NCI-H1105 (cell line): ENCODE measurements around the gene MYPOP.
"Not testable (repeated sequence)": the region's sequence is repeated elsewhere in the genome, so short reads cannot be mapped to it uniquely, and the experiment has no call there.

Experiments
- DNase-seq: peaks from one replicate; lab custom pipeline; 2025; lab: John Stamatoyannopoulos, UW

Gene MYPOP

GRCh38 chr19:45906221-45906620, 3.8 kb upstream of the MYPOP start:
- no peak for DNase-seq

GRCh38 chr19:45905011-45905410, 2.6 kb upstream of the MYPOP start:
- DNase-seq, result no peak

DNA sequence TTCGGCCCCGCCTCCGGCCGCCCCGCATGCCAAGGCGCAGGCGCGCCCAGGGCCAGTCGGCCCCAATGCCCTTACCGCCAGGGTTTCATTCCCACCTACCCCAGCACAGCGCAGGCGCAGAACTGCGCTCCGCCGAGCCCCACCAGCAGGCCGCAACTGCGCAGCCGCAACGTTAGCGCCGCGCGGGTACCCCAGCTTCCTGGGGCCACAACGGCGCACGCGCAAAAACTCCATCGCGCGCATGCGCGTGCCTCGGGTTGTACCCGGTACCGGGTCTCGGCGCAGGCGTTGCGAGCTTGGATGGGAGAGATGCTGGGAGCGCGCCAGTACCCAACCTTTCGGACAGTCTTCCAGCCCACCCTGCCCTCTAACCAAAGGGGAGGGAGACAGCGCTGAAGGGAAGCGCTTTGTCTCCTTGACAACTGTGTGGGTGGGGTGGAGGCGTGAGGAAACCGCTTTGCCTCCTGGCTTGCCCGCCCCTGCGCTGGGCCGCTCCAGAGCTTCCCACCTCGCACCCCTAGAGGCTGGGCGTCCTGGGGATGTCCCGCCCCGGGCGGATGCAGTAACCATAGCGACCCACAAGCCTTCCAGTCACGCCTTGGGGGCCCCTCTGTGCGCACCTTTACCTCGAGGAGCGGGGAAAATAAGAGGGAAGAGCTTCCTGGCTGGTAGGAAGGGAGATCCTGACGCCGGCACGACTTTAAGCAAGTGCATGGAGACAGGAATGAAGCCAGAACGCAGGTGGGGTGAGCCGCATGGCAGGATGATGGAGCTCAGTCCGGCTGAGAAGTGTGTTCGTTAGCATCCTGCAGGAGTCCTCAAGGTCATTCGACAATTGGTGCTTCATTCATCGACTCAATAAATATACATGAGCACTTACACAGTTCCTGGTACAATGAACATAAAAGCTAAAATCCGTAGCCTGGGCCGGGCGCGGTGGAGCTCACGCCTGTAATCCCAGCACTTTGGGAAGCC, 525 bp upstream of the MYPOP start:
- peak; percentile 97 for DNase-seq

GRCh38 chr19:45901432-45901911, 941 bp downstream of the MYPOP start:
- DNase-seq, result no peak

DNA sequence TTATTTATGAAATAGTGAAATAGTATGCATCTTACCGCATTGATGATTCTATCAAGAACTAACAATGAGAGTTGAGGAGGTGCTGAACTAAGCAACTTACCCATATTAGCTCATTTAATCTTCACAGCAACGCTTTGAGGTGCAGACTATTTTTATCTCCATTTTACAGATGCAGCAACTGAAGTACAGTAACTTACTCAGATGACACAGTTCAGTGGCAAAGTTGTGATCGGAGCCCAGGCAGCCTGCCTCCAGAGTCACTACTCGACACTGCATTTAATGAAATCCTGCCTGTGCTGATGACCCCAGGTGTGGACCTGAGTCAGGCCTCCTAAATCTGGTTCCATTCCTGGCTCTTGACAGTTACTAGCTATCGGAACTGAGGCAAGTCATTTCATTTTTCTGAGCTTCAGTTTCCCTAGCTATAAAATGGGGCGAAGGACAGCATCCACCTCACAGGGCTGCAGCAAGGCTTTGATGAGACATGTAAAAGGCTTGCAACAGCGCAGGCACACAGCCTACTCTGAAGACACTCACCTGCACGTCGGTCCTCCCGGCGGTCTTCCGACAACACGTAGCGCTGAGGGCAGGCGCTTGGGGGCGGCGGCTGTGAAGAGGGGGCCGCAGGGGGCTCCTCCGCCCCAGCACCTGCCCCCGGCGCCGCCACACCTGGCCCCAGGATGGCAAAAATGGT, 1.5 kb downstream of the MYPOP start:
- no peak for DNase-seq

- DNase-seq, result no peak
Observed at GRCh38 chr19:45899919-45900589, 2.4 kb downstream of the MYPOP start.

GRCh38 chr19:45899253-45899652, 3.2 kb downstream of the MYPOP start:
- no peak for DNase-seq

- no peak for DNase-seq
Observed at GRCh38 chr19:45897261-45897812, 5.1 kb downstream of the MYPOP start.

DNA sequence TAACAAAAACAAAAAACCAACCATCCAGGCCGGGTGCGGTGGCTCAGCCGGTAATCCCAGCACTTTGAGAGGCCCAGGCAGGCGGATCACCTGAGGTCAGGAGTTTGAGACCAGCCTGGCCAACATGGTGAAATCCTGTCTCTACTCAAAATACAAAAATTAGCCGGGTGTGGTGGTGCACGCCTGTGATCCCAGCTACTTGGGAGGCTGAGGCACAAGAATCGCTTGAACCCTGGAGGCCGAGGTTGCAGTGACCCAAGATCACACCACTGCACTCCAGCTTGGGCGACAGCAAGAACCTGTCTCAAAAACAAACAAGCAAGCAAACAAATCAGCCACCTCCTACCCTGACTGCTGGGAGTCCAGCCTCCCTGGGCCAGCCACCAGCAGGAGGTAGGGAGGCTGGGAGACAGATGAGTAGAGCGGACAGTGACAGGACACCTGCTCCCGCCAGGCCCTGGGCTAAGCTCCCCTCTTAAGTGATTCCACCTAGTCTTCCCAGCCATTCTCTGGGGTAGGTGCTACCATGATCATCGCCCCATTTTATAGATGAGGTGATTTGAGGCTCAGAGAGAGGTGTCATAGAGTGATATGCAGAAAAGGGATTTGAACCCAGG, 6.3 kb downstream of the MYPOP start:
- not testable (repeated sequence) for DNase-seq

DNA sequence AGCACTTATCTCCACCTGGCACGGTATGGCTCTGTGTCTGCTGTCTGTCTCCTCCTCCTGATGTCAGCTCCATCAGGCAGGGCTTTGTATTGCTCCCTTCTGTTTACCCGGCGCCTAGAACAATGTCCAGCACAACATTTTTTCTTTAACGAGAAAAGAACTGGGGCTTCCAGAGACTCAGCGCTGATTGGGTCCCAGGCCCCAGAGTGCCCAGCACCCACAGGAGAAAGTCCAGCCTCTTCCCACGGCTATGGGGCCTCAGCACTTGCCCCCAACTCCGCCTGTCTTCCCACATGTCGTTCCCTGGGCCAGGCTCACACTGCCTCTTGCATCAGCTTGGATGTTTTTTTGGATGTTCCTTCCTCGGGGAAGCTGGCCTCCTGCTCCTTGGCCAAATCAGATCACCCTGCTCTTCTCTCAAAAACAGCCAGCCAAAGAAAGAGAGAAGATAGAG, 6.9 kb downstream of the MYPOP start:
- no peak for DNase-seq

DNA sequence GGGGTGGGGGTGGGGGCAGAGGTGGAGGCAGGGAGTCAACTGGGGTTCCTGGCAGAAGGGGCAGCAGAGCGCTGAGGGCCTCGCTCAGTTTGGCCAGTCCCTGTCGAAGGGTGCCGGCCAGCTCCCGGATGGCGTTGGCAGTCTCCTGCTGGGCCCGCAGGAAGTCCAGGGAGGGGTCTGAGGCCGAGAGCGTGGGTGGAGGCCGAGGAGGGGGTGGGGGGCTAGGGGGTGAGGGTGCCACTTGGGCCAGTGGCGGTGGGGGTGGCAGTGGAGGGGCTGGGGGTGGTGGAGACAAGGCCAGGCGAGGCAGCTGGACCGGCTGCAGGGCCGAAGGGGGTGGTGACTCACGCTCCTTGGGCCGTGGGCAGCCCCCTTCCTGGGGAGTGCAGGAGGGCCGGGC, 11.5 kb downstream of the MYPOP start:
- DNase-seq, result no peak

DNA sequence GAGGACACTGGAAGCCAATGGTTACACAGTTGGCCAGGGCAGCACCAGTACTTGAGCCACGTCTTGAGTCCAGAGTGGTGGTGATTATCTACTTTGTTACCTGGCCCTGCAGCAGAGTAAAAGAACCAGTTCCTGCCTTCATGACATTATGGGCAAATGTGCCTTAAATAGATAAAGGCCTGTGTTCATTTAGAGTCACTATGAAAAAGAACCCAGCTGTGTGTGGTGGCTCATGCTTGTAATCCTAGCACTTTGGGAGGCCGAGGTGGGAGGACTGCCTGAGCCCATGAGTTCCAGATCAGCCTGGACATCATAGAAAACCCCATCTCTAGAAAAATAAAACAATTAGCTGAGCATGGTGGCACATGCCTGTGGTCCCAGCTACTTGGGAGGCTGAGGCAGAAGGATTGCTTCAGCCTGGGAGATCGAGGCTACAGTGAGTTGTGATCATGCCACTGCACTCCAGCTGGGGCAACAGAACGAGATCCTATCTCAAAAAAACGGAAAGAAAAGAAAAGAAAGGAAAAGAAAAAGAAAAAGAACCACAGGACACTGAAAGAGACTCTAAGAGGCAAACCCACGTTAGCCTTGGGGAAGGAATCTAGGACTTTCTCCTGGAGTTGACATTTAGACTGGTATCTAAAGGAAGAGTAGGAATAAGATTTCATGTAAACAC, 13.1 kb downstream of the MYPOP start:
- DNase-seq, result no peak

DNA sequence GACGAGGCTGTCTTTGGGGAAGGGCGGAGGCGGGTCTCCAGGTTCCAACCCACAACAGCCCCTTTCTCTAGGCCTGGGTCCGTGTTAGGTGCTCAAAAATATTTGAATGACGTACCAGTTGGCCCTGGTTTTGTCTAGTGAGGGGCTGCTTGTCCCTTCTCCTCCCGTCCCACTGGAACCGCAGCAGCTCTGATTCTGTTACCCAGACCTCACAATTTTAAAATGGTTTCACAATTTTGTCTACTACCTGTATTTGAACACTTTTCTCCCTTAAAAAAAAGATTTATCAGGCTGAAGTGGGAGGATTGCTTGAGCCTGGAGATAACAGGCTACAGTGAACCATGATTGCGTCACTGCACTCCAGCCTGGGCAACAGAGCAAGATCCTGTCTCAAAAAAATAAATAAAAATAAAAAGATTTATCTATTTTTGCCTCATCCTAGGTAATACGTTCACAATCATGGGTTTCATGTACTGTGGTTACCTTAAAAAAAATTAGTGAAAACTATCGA, 15.2 kb downstream of the MYPOP start:
- DNase-seq, result no peak

DNA sequence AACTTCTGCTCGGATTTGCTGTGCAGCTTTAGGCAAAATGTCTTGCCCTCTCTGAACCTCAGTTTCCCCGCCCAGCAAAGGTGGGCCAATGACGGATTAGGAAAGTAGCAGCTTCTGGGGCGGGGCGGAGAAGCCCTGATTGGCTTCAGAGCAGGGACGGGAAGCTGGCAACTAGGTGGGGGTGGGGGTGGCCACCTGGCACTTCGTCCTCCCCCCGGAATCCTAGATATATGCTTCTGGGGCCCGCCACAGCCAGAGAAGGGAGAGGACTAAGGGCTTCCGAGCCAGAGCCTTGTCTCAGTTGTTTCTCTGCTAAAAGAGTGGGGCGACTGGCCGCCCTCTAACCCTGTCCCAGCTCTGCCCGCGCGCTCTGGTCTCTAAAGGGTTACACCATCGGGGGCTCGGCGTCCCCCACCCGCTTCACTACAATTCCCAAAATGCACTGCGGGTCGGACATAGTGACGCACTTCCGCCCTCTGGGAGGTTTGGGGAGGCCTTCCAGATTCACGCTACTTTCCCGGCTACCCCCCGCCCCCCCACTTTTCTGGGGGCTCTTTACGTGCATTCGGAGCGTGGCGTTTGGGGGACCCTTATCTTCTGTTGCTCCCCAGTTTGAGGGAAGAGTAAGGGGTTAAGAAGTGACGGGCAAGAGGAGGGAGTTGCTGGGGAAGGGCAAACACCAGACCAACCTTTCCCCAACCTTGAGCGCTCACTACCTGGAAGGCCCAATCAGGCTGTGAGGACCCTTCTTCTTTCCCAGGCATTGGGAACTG, 15.8 kb downstream of the MYPOP start:
- peak; percentile 85 for DNase-seq

GRCh38 chr19:45885556-45886426, 16.6 kb downstream of the MYPOP start, which contains the start of gene IRF2BP1:
Gene IRF2BP1, minus strand, starts transcription at chr19:45886141. Its CDS starts 367 bp downstream, at chr19:45885774.
- peak; percentile 89 for DNase-seq

GRCh38 chr19:45884682-45885555, 17.5 kb downstream of the MYPOP start:
- peak; percentile 28 for DNase-seq

GRCh38 chr19:45883881-45884681, 18.3 kb downstream of the MYPOP start:
- no peak for DNase-seq
